Neural cell (in vitro differentiated cells): ENCODE measurements around the gene BCL6.

Experiments
- POLR2AphosphoS5 ChIP-seq: IDR thresholded peaks from 2 replicates; pipeline ENCODE4 v1.6.1; 2012
- TF ChIP-seq, protein P1 (sequence below): fragments of 450-650 bp; IDR thresholded peaks from 2 replicates; pipeline ENCODE4 v1.5.1; 2014; ENCODE audit warnings: antibody characterized with exemption, mild to moderate bottlenecking, moderate library complexity; ENCODE audit not compliant: poor library complexity, severe bottlenecking

DNA sequence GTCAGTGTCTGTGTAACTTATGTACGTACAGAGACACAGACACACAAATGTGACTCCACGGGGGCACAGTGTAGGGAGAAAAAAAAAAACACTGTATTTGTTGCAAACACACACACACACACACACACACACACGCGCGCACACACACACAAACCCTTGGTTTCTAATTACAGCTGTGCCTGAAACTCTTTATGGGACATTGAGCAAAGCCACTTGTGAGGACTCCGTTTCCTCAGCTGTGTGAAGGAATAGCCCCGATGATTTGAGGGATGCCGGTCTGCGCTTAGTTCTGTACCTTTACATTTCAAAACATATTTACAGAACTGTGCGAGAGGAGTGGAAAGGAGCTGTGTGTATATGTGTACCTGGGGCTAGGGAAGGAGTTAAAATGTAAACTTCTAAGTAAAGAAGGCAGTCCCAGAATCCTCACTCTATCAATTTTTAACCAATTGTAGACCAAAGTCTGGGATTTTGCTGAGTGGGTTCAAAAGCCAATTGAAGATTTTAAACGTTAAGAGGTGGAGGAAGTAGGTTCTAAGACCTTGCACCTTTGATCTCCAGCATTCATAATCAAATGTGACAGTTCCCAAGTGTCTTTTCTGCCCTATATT lies 5.3 kb upstream of the BCL6 start:
- TF ChIP-seq, protein P1, sequence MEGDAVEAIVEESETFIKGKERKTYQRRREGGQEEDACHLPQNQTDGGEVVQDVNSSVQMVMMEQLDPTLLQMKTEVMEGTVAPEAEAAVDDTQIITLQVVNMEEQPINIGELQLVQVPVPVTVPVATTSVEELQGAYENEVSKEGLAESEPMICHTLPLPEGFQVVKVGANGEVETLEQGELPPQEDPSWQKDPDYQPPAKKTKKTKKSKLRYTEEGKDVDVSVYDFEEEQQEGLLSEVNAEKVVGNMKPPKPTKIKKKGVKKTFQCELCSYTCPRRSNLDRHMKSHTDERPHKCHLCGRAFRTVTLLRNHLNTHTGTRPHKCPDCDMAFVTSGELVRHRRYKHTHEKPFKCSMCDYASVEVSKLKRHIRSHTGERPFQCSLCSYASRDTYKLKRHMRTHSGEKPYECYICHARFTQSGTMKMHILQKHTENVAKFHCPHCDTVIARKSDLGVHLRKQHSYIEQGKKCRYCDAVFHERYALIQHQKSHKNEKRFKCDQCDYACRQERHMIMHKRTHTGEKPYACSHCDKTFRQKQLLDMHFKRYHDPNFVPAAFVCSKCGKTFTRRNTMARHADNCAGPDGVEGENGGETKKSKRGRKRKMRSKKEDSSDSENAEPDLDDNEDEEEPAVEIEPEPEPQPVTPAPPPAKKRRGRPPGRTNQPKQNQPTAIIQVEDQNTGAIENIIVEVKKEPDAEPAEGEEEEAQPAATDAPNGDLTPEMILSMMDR, result no peak
- no peak for TF ChIP-seq POLR2AphosphoS5
